SK-N-MC (cell line): ENCODE data around the gene SLC12A9.

Experiments used
- EZH2 ChIP-seq: fragments of 200-600 bp; sonication (generic); IDR thresholded peaks from one replicate; pipeline ENCODE4 v1.6.1; 2017; ENCODE audit warnings: antibody characterized with exemption
- POLR2AphosphoS5 ChIP-seq: IDR thresholded peaks from 2 replicates; pipeline ENCODE4 v1.6.1; 2012; ENCODE audit warnings: mild to moderate bottlenecking, low read depth, low read length, borderline replicate concordance

GRCh38 chr7:100830396-100830795 is 22.1 kb upstream of the SLC12A9 start:
- TF ChIP-seq POLR2AphosphoS5: no peak
- no peak for TF ChIP-seq EZH2
